ENCODE measurements around the gene SERINC1.

GRCh38 chr6:122393351-122393896, 78.2 kb downstream of the SERINC1 start:
- TF ChIP-seq CTCF (conservative IDR thresholded peaks at IDR 0.05; ENCODE audit: low read depth, low read length) (no peak), EZH2 (IDR thresholded peaks at IDR 0.05; ENCODE audit: borderline replicate concordance, low read depth, low read length, poor library complexity, severe bottlenecking) (no peak)
